Karpas-422 (cell line): ENCODE measurements around the gene LSM7. TPM values are rescaled to one million over a fixed set of nuclear protein-coding genes. Genes with fewer than 3 reads are reported as not detected.

Experiments used
- DNase-seq: peaks from one replicate; pipeline ENCODE4 v3.0.0-alpha.2; 2015
- H2AFZ ChIP-seq: fragments of 200-600 bp; sonication (generic); 2 replicates; pipeline ENCODE4 v1.6.1; 2014; ENCODE audit warnings: antibody characterized with exemption, low read length, mixed read lengths
- H3K27ac ChIP-seq: fragments of 200-600 bp; sonication (generic); 2 replicates; pipeline ENCODE4 v1.5.1; 2014; ENCODE audit warnings: mild to moderate bottlenecking, low read length, moderate library complexity
- H3K27me3 ChIP-seq: fragments of 200-600 bp; sonication (generic); 2 replicates; pipeline ENCODE4 v1.6.1; 2014; ENCODE audit warnings: low read length, mixed read lengths
- H3K36me3 ChIP-seq: fragments of 200-600 bp; sonication (generic); 2 replicates; pipeline ENCODE4 v1.6.1; 2014; ENCODE audit warnings: low read length, mixed read lengths; ENCODE audit not compliant: insufficient read depth
- H3K4me1 ChIP-seq: fragments of 200-600 bp; sonication (generic); 2 replicates; pipeline ENCODE4 v1.6.1; 2014; ENCODE audit warnings: mild to moderate bottlenecking, low read length, mixed read lengths
- H3K4me2 ChIP-seq: fragments of 200-600 bp; sonication (generic); 2 replicates; pipeline ENCODE4 v1.6.1; 2014; ENCODE audit warnings: low read length, low read depth, mild to moderate bottlenecking; ENCODE audit not compliant: poor library complexity, severe bottlenecking
- H3K4me3 ChIP-seq: fragments of 200-600 bp; sonication (generic); 2 replicates; pipeline ENCODE4 v1.5.1; 2014; ENCODE audit warnings: mild to moderate bottlenecking, antibody characterized with exemption, low read length, mixed read lengths
- H3K79me2 ChIP-seq: fragments of 200-600 bp; sonication (generic); 2 replicates; pipeline ENCODE4 v1.6.1; 2014; ENCODE audit warnings: mild to moderate bottlenecking, low read length, mixed read lengths
- H3K9ac ChIP-seq: fragments of 200-600 bp; sonication (generic); 2 replicates; pipeline ENCODE4 v1.6.0; 2014; ENCODE audit warnings: low read length
- H3K9me2 ChIP-seq: fragments of 200-600 bp; sonication (generic), shearing (Covaris generic); replicated peaks from 2 replicates; pipeline ENCODE4 v1.6.0; 2014; ENCODE audit warnings: mild to moderate bottlenecking, low read length, moderate library complexity; ENCODE audit not compliant: insufficient read depth
- H3K9me3 ChIP-seq: fragments of 300-700, 200-600 bp; sonication (generic); 2 replicates; pipeline ENCODE4 v1.6.1; 2014; ENCODE audit warnings: low read length, mixed read lengths
- H4K20me1 ChIP-seq: fragments of 200-600 bp; sonication (generic); 2 replicates; pipeline ENCODE4 v1.6.1; 2014; ENCODE audit warnings: mild to moderate bottlenecking, antibody characterized with exemption, low read length, low read depth; ENCODE audit not compliant: insufficient read depth
- total RNA-seq: library from RNA; depleted of rRNA; stranded (reverse); fragments of >200 nt; shearing (Covaris generic); gene quantifications from 2 replicates; pipeline ENCODE4 v1.2.3, GENCODE V29; 2014; ENCODE audit warnings: low replicate concordance

The LSM7 gene
- total RNA-seq, 1 experiment from 2014 or later: 140 TPM

- Histone ChIP-seq H3K4me1 (peaks cover 23% of the 10 kb centered on the region), H2AFZ (no peak overlapping the region), H3K9me2 (no peaks in the 10 kb centered on the region), H3K4me2 (no peak overlapping the region), H4K20me1 (peaks cover 22% of the 10 kb centered on the region; the same call in 1 of the 2 replicates), H3K9ac (no peak overlapping the region), H3K9me3 (no peaks in the 10 kb centered on the region), H3K4me3 (no peak overlapping the region), H3K36me3 (no peaks in the 10 kb centered on the region), H3K79me2 (peaks cover 42% of the 10 kb centered on the region), H3K27ac (no peak overlapping the region), H3K27me3 (no peaks in the 10 kb centered on the region)
- no peak for DNase-seq
Measured at GRCh38 chr19:2325281-2326046, 2.9 kb downstream of the LSM7 start.

DNA sequence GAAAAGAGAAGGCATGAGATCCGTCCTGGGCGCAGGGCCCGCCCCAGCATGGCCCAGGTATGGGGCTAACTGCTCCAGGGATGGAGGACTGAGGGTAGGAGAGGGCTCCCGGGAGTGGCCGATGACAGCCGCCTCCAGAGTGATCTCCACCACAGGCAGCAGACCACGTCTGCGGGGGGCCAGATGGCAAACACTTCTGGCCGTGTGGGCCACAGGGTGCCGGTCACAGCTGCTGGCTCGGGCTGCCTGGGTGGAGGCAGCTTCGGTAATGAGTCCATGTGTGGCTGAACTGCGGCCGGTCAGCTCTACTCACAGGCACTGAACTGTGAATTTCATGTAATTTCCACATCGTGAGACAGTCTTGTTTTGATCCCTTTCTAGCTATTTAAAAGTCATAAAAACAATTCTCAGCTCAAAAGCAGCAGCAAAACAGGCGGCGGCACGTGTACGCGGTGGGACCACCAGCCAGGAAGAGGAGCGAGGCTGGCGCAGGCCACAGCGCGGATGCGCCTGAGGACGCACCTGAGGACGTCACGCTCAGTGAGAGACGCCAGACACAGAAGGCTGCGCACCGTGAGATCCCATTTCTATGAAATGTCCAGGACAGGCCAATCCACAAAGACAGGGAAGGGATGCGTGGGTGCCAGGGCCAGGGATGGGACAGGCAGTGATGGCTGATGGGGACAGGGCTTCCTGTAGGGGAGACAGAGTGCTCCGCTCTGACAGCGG is 4.0 kb downstream of the LSM7 start:
- no peak for DNase-seq
- Histone ChIP-seq H2AFZ (no peak overlapping the region), H3K9me3 (no peaks in the 10 kb centered on the region), H3K27ac (no peak overlapping the region), H3K4me3 (no peak overlapping the region), H3K4me2 (no peak overlapping the region), H3K9ac (no peak overlapping the region), H4K20me1 (peaks cover 22% of the 10 kb centered on the region; the same call in 1 of the 2 replicates), H3K9me2 (no peaks in the 10 kb centered on the region), H3K27me3 (no peaks in the 10 kb centered on the region), H3K4me1 (peaks cover 16% of the 10 kb centered on the region), H3K36me3 (no peaks in the 10 kb centered on the region), H3K79me2 (peaks cover 33% of the 10 kb centered on the region)

- no peaks in the 10 kb centered on the region for H3K9me2 ChIP-seq
- peaks cover 26% of the 10 kb centered on the region for H3K79me2 ChIP-seq
- peaks cover 20% of the 10 kb centered on the region for H3K4me1 ChIP-seq
- H3K4me3 ChIP-seq: no peak overlapping the region
- DNase-seq: no peak
- H3K9ac ChIP-seq: no peak overlapping the region
- no peak overlapping the region for H3K27ac ChIP-seq
- H4K20me1 ChIP-seq: peaks cover 22% of the 10 kb centered on the region; the same call in 1 of the 2 replicates
- H3K36me3 ChIP-seq: no peaks in the 10 kb centered on the region
- no peak overlapping the region for H3K4me2 ChIP-seq
- no peaks in the 10 kb centered on the region for H3K27me3 ChIP-seq
- no peaks in the 10 kb centered on the region for H3K9me3 ChIP-seq
- no peak overlapping the region for H2AFZ ChIP-seq
Measured at GRCh38 chr19:2323707-2324106, 4.7 kb downstream of the LSM7 start.

GRCh38 chr19:2321565-2322283 is 6.7 kb downstream of the LSM7 start:
- Histone ChIP-seq H4K20me1 (peaks cover 13% of the 10 kb centered on the region; the same call in 1 of the 2 replicates), H3K27ac (no peak overlapping the region), H3K79me2 (peaks cover 8% of the 10 kb centered on the region), H3K4me1 (peaks cover 15% of the 10 kb centered on the region; the same call in 1 of the 2 replicates), H3K4me2 (no peak overlapping the region), H2AFZ (no peak overlapping the region), H3K27me3 (no peaks in the 10 kb centered on the region), H3K9ac (no peak overlapping the region), H3K9me3 (no peaks in the 10 kb centered on the region), H3K4me3 (no peak overlapping the region), H3K9me2 (no peaks in the 10 kb centered on the region), H3K36me3 (no peaks in the 10 kb centered on the region)
- DNase-seq: no peak

GRCh38 chr19:2320939-2321338 is 7.4 kb downstream of the LSM7 start:
- peaks cover 13% of the 10 kb centered on the region; the same call in 1 of the 2 replicates for H3K4me1 ChIP-seq
- H3K4me2 ChIP-seq: no peak overlapping the region
- no peaks in the 10 kb centered on the region; the same call in 1 of the 2 replicates for H3K9me3 ChIP-seq
- no peaks in the 10 kb centered on the region for H3K9me2 ChIP-seq
- no peaks in the 10 kb centered on the region for H3K36me3 ChIP-seq
- no peak for DNase-seq
- H3K79me2 ChIP-seq: peaks cover 2% of the 10 kb centered on the region; the same call in 1 of the 2 replicates
- H3K4me3 ChIP-seq: no peak overlapping the region
- H3K27me3 ChIP-seq: no peaks in the 10 kb centered on the region
- no peak overlapping the region for H2AFZ ChIP-seq
- no peak overlapping the region for H3K9ac ChIP-seq
- H3K27ac ChIP-seq: no peak overlapping the region
- peaks cover 12% of the 10 kb centered on the region; the same call in 1 of the 2 replicates for H4K20me1 ChIP-seq

GRCh38 chr19:2320049-2320448 is 8.3 kb downstream of the LSM7 start:
- no peak for DNase-seq
- Histone ChIP-seq H3K4me2 (no peak overlapping the region), H3K9ac (no peak overlapping the region), H3K27me3 (no peaks in the 10 kb centered on the region), H2AFZ (no peak overlapping the region), H3K36me3 (no peaks in the 10 kb centered on the region), H3K9me3 (peaks cover 6% of the 10 kb centered on the region), H3K9me2 (no peaks in the 10 kb centered on the region), H3K79me2 (no peaks in the 10 kb centered on the region), H3K4me1 (peaks cover 13% of the 10 kb centered on the region; the same call in 1 of the 2 replicates), H4K20me1 (peaks cover 4% of the 10 kb centered on the region; the same call in 1 of the 2 replicates), H3K27ac (no peak overlapping the region), H3K4me3 (no peak overlapping the region)

- Histone ChIP-seq H3K27ac (no peak overlapping the region), H3K4me3 (no peak overlapping the region), H3K4me1 (peaks cover 13% of the 10 kb centered on the region; the same call in 1 of the 2 replicates), H3K9ac (no peak overlapping the region), H3K9me2 (no peaks in the 10 kb centered on the region), H3K79me2 (no peaks in the 10 kb centered on the region), H3K4me2 (no peak overlapping the region), H2AFZ (no peak overlapping the region), H4K20me1 (peaks cover 4% of the 10 kb centered on the region; the same call in 1 of the 2 replicates), H3K36me3 (no peaks in the 10 kb centered on the region), H3K9me3 (peaks cover 11% of the 10 kb centered on the region), H3K27me3 (no peaks in the 10 kb centered on the region)
- DNase-seq: no peak
Measured at GRCh38 chr19:2319551-2319950, 8.8 kb downstream of the LSM7 start.
